WTC11 (cell line): ENCODE results near the gene DYRK2. TPM values are rescaled to one million over a fixed set of nuclear protein-coding genes. Genes with fewer than 3 reads are reported as not detected.

Source experiments
- ATAC-seq: fragments of 200-7000 bp; cut with Tn5 transposase; 2 replicates; pipeline ENCODE4 v1.10.0; 2021; ENCODE audit warnings: mild to moderate bottlenecking, moderate library complexity
- CTCF ChIA-PET: fragments of 300-600 bp; sonication (Branson Sonifier 250); formaldehyde crosslinking; loops from one replicate; lab custom pipeline; 2021; ENCODE audit warnings: antibody characterized with exemption; lab: Charles Lee
- POLR2A ChIA-PET: fragments of 350-600 bp; sonication (Branson Sonifier 250); formaldehyde crosslinking; loops from one replicate; lab custom pipeline; 2021; ENCODE audit warnings: antibody characterized with exemption; lab: Charles Lee
- DNase-seq: peaks from one replicate; pipeline ENCODE4 v3.0.0; 2021; ENCODE audit warnings: low spot score
- H3K27ac Mint-ChIP-seq: 2 replicates; pipeline ENCODE4 v1.8.0; 2021; ENCODE audit warnings: mixed read lengths
- H3K27me3 Mint-ChIP-seq: 2 replicates; pipeline ENCODE4 v1.8.0; 2021; ENCODE audit warnings: low read depth, mild to moderate bottlenecking, moderate library complexity, mixed read lengths
- H3K36me3 Mint-ChIP-seq: 2 replicates; pipeline ENCODE4 v1.8.0; 2021; ENCODE audit warnings: mixed read lengths
- H3K4me1 Mint-ChIP-seq: 2 replicates; pipeline ENCODE4 v1.8.0; 2022; ENCODE audit warnings: mixed read lengths
- H3K4me3 Mint-ChIP-seq: 2 replicates; pipeline ENCODE4 v1.8.0; 2021; ENCODE audit warnings: mild to moderate bottlenecking, moderate library complexity, mixed read lengths
- H3K9me3 Mint-ChIP-seq: 2 replicates; pipeline ENCODE4 v1.8.0; 2021; ENCODE audit warnings: mixed read lengths
- AFF4 ChIP-seq: sonication (generic); formaldehyde crosslinking; IDR thresholded peaks from 2 replicates; pipeline ENCODE4 v1.8.1; 2023; ENCODE audit warnings: mild to moderate bottlenecking, missing genetic modification reagents, borderline replicate concordance
- ELF4 ChIP-seq: sonication (generic); formaldehyde crosslinking; IDR thresholded peaks from 2 replicates; pipeline ENCODE4 v1.8.1; 2022; ENCODE audit warnings: low read depth, mild to moderate bottlenecking, moderate library complexity, missing genetic modification reagents
- MYBL2 ChIP-seq: sonication (generic); formaldehyde crosslinking; IDR thresholded peaks from 2 replicates; pipeline ENCODE4 v1.8.1; 2023; ENCODE audit warnings: mild to moderate bottlenecking, moderate library complexity, missing genetic modification reagents
- NR2C2 ChIP-seq: sonication (generic); formaldehyde crosslinking; IDR thresholded peaks from 2 replicates; pipeline ENCODE4 v1.8.0; 2022; ENCODE audit warnings: mild to moderate bottlenecking, missing genetic modification reagents
- PRRX2 ChIP-seq: fragments of 250-450 bp; sonication (Bioruptor Pico); IDR thresholded peaks from 2 replicates; pipeline ENCODE4 v1.8.0; 2021; ENCODE audit warnings: mild to moderate bottlenecking
- RELA ChIP-seq: sonication (generic); formaldehyde crosslinking; IDR thresholded peaks from 2 replicates; pipeline ENCODE4 v1.8.1; 2022; ENCODE audit warnings: missing genetic modification reagents, mild to moderate bottlenecking, borderline replicate concordance
- SMAD3 ChIP-seq: sonication (generic); formaldehyde crosslinking; IDR thresholded peaks from 2 replicates; pipeline ENCODE4 v1.8.0; 2022; ENCODE audit warnings: missing genetic modification reagents, mild to moderate bottlenecking, borderline replicate concordance
- ZBTB21 ChIP-seq: sonication (generic); formaldehyde crosslinking; IDR thresholded peaks from 2 replicates; pipeline ENCODE4 v1.8.1; 2023; ENCODE audit warnings: mild to moderate bottlenecking, missing genetic modification reagents, borderline replicate concordance
- ZMAT4 ChIP-seq: fragments of 250-450 bp; sonication (Bioruptor Pico); IDR thresholded peaks from 2 replicates; pipeline ENCODE4 v1.9.0; 2021; ENCODE audit warnings: mild to moderate bottlenecking
- ZNF138 ChIP-seq: sonication (generic); formaldehyde crosslinking; conservative IDR thresholded peaks from 2 replicates; pipeline ENCODE4 v1.8.1; 2022; ENCODE audit warnings: mild to moderate bottlenecking, moderate library complexity, missing genetic modification reagents
- ZNF263 ChIP-seq: sonication (generic); formaldehyde crosslinking; IDR thresholded peaks from 2 replicates; pipeline ENCODE4 v1.8.1; 2022; ENCODE audit warnings: low read depth, mild to moderate bottlenecking, moderate library complexity, missing genetic modification reagents
- total RNA-seq: library from RNA; stranded (reverse); gene quantifications from 3 replicates; pipeline ENCODE4 v1.2.3, GENCODE V29; 2021
- TF ChIP-seq, protein P1 (sequence below): fragments of 250-450 bp; sonication (Bioruptor Pico); IDR thresholded peaks from 2 replicates; pipeline ENCODE4 v1.9.0; 2021; ENCODE audit warnings: mild to moderate bottlenecking, borderline replicate concordance
- TF ChIP-seq, protein P2 (sequence below): fragments of 250-450 bp; sonication (Bioruptor Pico); conservative IDR thresholded peaks from 2 replicates; pipeline ENCODE4 v1.9.0; 2021; ENCODE audit warnings: mild to moderate bottlenecking
- TF ChIP-seq, protein P3 (sequence below): fragments of 250-450 bp; sonication (Bioruptor Pico); IDR thresholded peaks from 2 replicates; pipeline ENCODE4 v1.9.0; 2021; ENCODE audit warnings: mild to moderate bottlenecking
- TF ChIP-seq, protein P4 (sequence below): sonication (generic); formaldehyde crosslinking; IDR thresholded peaks from 2 replicates; pipeline ENCODE4 v1.8.0; 2023; ENCODE audit warnings: missing genetic modification reagents
- TF ChIP-seq, protein P5 (sequence below): sonication (generic); formaldehyde crosslinking; IDR thresholded peaks from 2 replicates; pipeline ENCODE4 v1.8.1; 2023; ENCODE audit warnings: mild to moderate bottlenecking, missing genetic modification reagents, moderate library complexity
- TF ChIP-seq, protein P6 (sequence below): fragments of 250-450 bp; sonication (Bioruptor Pico); IDR thresholded peaks from 2 replicates; pipeline ENCODE4 v2.1.2; 2022; ENCODE audit warnings: mild to moderate bottlenecking, moderate library complexity

Gene DYRK2
- total RNA-seq, 1 experiment from 2014 or later = 36.1 TPM

DNA sequence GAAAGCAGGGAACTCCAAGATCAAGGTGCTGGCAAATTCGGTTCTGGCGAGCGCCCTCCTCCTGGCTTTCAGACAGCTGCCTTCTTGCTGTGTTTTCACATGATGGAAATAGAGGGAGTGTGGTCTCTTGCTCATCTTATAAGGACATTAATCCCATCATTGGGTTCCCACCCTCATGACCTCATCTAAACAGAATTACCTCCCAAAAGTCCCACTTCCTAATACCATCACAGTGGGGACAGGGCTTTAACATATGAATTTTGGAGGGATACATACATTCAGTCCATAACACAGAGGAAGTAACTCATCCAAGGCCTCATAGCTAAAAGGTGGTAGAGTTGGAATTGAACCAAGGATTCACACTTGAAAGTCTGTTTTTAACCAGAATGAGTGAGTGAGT, 28.6 kb downstream of the DYRK2 start:
- Mint-ChIP-seq H3K4me3 (no peak overlapping the region), H3K27ac (no peak overlapping the region), H3K36me3 (peaks cover 31% of the 10 kb centered on the region)
- no peak for ATAC-seq
- TF ChIP-seq, protein P1, sequence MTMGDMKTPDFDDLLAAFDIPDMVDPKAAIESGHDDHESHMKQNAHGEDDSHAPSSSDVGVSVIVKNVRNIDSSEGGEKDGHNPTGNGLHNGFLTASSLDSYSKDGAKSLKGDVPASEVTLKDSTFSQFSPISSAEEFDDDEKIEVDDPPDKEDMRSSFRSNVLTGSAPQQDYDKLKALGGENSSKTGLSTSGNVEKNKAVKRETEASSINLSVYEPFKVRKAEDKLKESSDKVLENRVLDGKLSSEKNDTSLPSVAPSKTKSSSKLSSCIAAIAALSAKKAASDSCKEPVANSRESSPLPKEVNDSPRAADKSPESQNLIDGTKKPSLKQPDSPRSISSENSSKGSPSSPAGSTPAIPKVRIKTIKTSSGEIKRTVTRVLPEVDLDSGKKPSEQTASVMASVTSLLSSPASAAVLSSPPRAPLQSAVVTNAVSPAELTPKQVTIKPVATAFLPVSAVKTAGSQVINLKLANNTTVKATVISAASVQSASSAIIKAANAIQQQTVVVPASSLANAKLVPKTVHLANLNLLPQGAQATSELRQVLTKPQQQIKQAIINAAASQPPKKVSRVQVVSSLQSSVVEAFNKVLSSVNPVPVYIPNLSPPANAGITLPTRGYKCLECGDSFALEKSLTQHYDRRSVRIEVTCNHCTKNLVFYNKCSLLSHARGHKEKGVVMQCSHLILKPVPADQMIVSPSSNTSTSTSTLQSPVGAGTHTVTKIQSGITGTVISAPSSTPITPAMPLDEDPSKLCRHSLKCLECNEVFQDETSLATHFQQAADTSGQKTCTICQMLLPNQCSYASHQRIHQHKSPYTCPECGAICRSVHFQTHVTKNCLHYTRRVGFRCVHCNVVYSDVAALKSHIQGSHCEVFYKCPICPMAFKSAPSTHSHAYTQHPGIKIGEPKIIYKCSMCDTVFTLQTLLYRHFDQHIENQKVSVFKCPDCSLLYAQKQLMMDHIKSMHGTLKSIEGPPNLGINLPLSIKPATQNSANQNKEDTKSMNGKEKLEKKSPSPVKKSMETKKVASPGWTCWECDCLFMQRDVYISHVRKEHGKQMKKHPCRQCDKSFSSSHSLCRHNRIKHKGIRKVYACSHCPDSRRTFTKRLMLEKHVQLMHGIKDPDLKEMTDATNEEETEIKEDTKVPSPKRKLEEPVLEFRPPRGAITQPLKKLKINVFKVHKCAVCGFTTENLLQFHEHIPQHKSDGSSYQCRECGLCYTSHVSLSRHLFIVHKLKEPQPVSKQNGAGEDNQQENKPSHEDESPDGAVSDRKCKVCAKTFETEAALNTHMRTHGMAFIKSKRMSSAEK (CRISPR knock-in tag) = no peak
- TF ChIP-seq NR2C2 (CRISPR knock-in tag) = no peak
- no peak for TF ChIP-seq PRRX2 (CRISPR knock-in tag)
- no peak for TF ChIP-seq RELA (CRISPR knock-in tag)
- TF ChIP-seq, protein P2, sequence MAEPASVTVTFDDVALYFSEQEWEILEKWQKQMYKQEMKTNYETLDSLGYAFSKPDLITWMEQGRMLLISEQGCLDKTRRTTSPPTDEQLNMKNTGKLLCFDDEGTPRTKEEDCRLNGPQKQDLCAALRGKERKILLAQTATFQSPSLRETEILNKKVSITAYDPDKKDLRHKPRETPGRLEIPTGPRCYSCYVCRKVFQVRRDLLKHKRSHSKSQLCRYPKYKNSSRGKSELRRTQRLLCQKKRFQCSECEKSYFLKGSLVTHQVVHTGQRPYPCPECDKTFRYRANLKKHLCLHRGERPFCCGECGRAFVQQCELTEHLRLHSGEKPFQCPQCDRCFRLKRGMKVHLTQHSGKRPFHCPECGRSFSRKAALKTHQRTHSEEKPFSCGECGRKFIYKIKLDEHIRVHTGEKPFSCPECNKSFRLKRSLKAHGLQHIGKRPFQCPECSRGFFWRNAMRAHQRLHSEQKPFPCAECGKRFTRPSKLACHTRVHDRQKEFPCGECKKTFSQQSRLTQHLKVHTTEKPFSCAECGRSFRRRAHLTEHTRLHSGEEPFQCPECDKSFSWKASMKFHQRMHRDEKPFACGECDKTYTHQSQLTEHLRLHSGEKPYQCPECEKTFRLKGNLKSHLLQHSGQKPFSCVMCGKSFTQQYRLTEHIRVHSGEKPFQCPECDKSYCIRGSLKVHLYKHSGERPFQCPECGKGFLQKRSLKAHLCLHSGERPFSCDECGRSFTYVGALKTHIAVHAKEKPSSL (CRISPR knock-in tag) = no peak
- TF ChIP-seq AFF4 = no peak
- TF ChIP-seq, protein P3, sequence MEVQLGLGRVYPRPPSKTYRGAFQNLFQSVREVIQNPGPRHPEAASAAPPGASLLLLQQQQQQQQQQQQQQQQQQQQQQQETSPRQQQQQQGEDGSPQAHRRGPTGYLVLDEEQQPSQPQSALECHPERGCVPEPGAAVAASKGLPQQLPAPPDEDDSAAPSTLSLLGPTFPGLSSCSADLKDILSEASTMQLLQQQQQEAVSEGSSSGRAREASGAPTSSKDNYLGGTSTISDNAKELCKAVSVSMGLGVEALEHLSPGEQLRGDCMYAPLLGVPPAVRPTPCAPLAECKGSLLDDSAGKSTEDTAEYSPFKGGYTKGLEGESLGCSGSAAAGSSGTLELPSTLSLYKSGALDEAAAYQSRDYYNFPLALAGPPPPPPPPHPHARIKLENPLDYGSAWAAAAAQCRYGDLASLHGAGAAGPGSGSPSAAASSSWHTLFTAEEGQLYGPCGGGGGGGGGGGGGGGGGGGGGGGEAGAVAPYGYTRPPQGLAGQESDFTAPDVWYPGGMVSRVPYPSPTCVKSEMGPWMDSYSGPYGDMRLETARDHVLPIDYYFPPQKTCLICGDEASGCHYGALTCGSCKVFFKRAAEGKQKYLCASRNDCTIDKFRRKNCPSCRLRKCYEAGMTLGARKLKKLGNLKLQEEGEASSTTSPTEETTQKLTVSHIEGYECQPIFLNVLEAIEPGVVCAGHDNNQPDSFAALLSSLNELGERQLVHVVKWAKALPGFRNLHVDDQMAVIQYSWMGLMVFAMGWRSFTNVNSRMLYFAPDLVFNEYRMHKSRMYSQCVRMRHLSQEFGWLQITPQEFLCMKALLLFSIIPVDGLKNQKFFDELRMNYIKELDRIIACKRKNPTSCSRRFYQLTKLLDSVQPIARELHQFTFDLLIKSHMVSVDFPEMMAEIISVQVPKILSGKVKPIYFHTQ (CRISPR knock-in tag) = no peak
- TF ChIP-seq SMAD3 = no peak
- TF ChIP-seq, protein P4, sequence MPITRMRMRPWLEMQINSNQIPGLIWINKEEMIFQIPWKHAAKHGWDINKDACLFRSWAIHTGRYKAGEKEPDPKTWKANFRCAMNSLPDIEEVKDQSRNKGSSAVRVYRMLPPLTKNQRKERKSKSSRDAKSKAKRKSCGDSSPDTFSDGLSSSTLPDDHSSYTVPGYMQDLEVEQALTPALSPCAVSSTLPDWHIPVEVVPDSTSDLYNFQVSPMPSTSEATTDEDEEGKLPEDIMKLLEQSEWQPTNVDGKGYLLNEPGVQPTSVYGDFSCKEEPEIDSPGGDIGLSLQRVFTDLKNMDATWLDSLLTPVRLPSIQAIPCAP (CRISPR knock-in tag) = no peak
- TF ChIP-seq, all 79 proteins: peak for 0
- Mint-ChIP-seq H3K4me1 (peaks cover 10% of the 10 kb centered on the region), H3K27me3 (no peaks in the 10 kb centered on the region; the same call in 1 of the 2 replicates), H3K9me3 (peaks cover 33% of the 10 kb centered on the region)
- DNase-seq = no peak
- ChIA-PET POLR2A (no interaction called here), CTCF (no interaction called here)

DNA sequence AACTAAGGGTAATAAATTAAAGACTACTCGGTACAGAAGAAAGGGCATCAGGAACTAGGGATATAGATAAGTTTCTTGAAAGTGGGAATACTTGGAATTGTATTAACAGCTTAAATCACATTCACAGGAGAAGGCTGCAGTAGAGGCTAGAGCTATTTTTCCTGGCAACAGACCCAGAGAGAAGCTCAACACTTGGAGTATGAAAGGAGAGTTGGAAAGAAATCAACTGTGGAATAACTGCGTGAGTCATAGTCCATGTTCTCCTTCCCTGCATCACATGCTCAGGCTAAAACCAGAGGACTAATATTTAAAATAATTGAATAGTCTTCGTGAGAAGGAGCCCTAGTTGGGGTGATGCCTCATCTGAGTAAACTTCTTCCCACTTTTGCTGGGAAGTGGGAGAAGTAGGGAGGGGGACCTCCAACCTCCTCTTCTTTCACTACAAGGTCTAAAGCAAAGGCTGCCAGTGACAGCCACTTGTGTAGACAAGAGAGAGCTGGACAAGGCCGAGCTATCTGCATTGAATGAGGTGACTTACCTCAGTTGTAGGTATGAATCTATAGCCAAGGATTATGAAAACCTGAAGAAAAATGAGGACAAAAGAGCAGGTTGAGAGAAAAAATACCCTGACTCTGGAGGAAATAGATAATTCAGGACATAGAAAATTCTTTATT, 32.7 kb downstream of the DYRK2 start:
- DNase-seq = no peak
- H3K9me3 Mint-ChIP-seq = peaks cover 4% of the 10 kb centered on the region; the same call in 1 of the 2 replicates
- no peak overlapping the region for H3K27ac Mint-ChIP-seq
- peaks cover 4% of the 10 kb centered on the region for H3K36me3 Mint-ChIP-seq
- POLR2A ChIA-PET = no interaction called here
- CTCF ChIA-PET = interaction anchor here (0.8 kb wide), 1 partner anchor 263 kb away, joined by 3 read pairs; no protein-coding TSS in a partner anchor
- peaks cover 14% of the 10 kb centered on the region for H3K4me1 Mint-ChIP-seq
- H3K4me3 Mint-ChIP-seq = no peak overlapping the region
- no peak for ATAC-seq
- H3K27me3 Mint-ChIP-seq = no peaks in the 10 kb centered on the region
- TF ChIP-seq ELF4 (CRISPR knock-in tag) (no peak), ZNF138 (no peak), ZMAT4 (CRISPR knock-in tag) (no peak), ZNF263 (CRISPR knock-in tag) (no peak), MYBL2 (CRISPR knock-in tag) (no peak), ZBTB21 (no peak)
- TF ChIP-seq, protein P5, sequence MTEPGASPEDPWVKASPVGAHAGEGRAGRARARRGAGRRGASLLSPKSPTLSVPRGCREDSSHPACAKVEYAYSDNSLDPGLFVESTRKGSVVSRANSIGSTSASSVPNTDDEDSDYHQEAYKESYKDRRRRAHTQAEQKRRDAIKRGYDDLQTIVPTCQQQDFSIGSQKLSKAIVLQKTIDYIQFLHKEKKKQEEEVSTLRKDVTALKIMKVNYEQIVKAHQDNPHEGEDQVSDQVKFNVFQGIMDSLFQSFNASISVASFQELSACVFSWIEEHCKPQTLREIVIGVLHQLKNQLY (CRISPR knock-in tag) = no peak
- TF ChIP-seq, protein P6, sequence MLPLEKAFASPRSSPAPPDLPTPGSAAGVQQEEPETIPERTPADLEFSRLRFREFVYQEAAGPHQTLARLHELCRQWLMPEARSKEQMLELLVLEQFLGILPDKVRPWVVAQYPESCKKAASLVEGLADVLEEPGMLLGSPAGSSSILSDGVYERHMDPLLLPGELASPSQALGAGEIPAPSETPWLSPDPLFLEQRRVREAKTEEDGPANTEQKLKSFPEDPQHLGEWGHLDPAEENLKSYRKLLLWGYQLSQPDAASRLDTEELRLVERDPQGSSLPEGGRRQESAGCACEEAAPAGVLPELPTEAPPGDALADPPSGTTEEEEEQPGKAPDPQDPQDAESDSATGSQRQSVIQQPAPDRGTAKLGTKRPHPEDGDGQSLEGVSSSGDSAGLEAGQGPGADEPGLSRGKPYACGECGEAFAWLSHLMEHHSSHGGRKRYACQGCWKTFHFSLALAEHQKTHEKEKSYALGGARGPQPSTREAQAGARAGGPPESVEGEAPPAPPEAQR (CRISPR knock-in tag) = no peak
